H9 (cell line): Measurements from ENCODE around the gene ZBTB12. TPM values are rescaled to one million over a fixed set of nuclear protein-coding genes. Genes with fewer than 3 reads are reported as not detected.

Experiments used
- DNase-seq: peaks from one replicate; pipeline ENCODE4 v3.0.0-alpha.2; 2017
- H2AFZ ChIP-seq: one replicate; pipeline ENCODE4 v1.6.1; 2013; ENCODE audit warnings: mild to moderate bottlenecking, low read length, control low read depth, moderate library complexity
- H2AK5ac ChIP-seq: 2 replicates; pipeline ENCODE4 v1.6.1; 2013; ENCODE audit warnings: low read length, control low read depth, mixed read lengths; ENCODE audit not compliant: insufficient read length
- H2BK120ac ChIP-seq: one replicate; pipeline ENCODE4 v1.6.1; 2013; ENCODE audit warnings: low read depth, mild to moderate bottlenecking, low read length, control low read depth, inconsistent platforms; ENCODE audit not compliant: poor library complexity, severe bottlenecking
- H2BK12ac ChIP-seq: 2 replicates; pipeline ENCODE4 v1.6.1; 2013; ENCODE audit warnings: low read length, control low read depth, mixed read lengths, low read depth; ENCODE audit not compliant: insufficient read length
- H2BK15ac ChIP-seq: 2 replicates; pipeline ENCODE4 v1.6.1; 2013; ENCODE audit warnings: low read depth, low read length, control low read depth
- H2BK20ac ChIP-seq: one replicate; pipeline ENCODE4 v1.6.1; 2013; ENCODE audit warnings: low read depth, mild to moderate bottlenecking, low read length, control low read depth, inconsistent platforms; ENCODE audit not compliant: poor library complexity, severe bottlenecking
- H2BK5ac ChIP-seq: 2 replicates; pipeline ENCODE4 v1.6.1; 2013; ENCODE audit warnings: low read length, control low read depth, mixed read lengths; ENCODE audit not compliant: insufficient read length
- H3K14ac ChIP-seq: 2 replicates; pipeline ENCODE4 v1.6.1; 2013; ENCODE audit warnings: low read length, control low read depth; ENCODE audit not compliant: insufficient read depth
- H3K18ac ChIP-seq: 2 replicates; pipeline ENCODE4 v1.6.1; 2013; ENCODE audit warnings: low read depth, mild to moderate bottlenecking, mixed read lengths, low read length, control low read depth; ENCODE audit not compliant: insufficient read length
- H3K23ac ChIP-seq: 2 replicates; pipeline ENCODE4 v1.6.1; 2013; ENCODE audit warnings: low read length, control low read depth, mixed read lengths, low read depth; ENCODE audit not compliant: insufficient read length
- H3K23me2 ChIP-seq: 2 replicates; pipeline ENCODE4 v1.6.1; 2013; ENCODE audit warnings: low read depth, mild to moderate bottlenecking, mixed read lengths, low read length, control low read depth; ENCODE audit not compliant: insufficient read length, poor library complexity, severe bottlenecking
- H3K27ac ChIP-seq: 2 replicates; pipeline ENCODE4 v1.5.1; 2013; ENCODE audit warnings: low read length, control low read depth, mixed read lengths, low read depth; ENCODE audit not compliant: insufficient read length
- H3K27me3 ChIP-seq: 2 replicates; pipeline ENCODE4 v1.6.1; 2013; ENCODE audit warnings: low read length, control low read depth, inconsistent platforms; ENCODE audit not compliant: insufficient read depth
- H3K4ac ChIP-seq: 2 replicates; pipeline ENCODE4 v1.6.1; 2013; ENCODE audit warnings: low read depth, mild to moderate bottlenecking, control low read depth, inconsistent platforms, low read length, moderate library complexity
- H3K4me1 ChIP-seq: 2 replicates; pipeline ENCODE4 v1.6.1; 2013; ENCODE audit warnings: low read length, control low read depth, inconsistent platforms; ENCODE audit not compliant: insufficient read depth
- H3K4me2 ChIP-seq: 2 replicates; pipeline ENCODE4 v1.6.1; 2013; ENCODE audit warnings: low read length, control low read depth, mixed read lengths; ENCODE audit not compliant: insufficient read length, insufficient read depth
- H3K56ac ChIP-seq: 2 replicates; pipeline ENCODE4 v1.6.1; 2013; ENCODE audit warnings: low read depth, mild to moderate bottlenecking, mixed read lengths, low read length, control low read depth; ENCODE audit not compliant: insufficient read length
- H3K79me1 ChIP-seq: 2 replicates; pipeline ENCODE4 v1.6.1; 2013; ENCODE audit warnings: low read depth, mild to moderate bottlenecking, moderate library complexity, low read length, control low read depth, inconsistent platforms; ENCODE audit not compliant: insufficient read depth, poor library complexity, severe bottlenecking
- H3K79me2 ChIP-seq: 2 replicates; pipeline ENCODE4 v1.6.1; 2013; ENCODE audit warnings: low read length, control low read depth, inconsistent platforms; ENCODE audit not compliant: insufficient read depth
- H3K9ac ChIP-seq: 2 replicates; pipeline ENCODE4 v1.6.1; 2013; ENCODE audit warnings: low read length, control low read depth, mixed read lengths; ENCODE audit not compliant: insufficient read length; ENCODE audit errors: extremely low read depth
- H3K9me3 ChIP-seq: one replicate; pipeline ENCODE4 v1.6.1; 2013; ENCODE audit warnings: low read depth, low read length, inconsistent platforms; ENCODE audit not compliant: control insufficient read depth
- H3T11ph ChIP-seq: one replicate; pipeline ENCODE4 v1.6.1; 2013; ENCODE audit warnings: mild to moderate bottlenecking, low read length, control low read depth, inconsistent platforms
- H4K20me1 ChIP-seq: one replicate; pipeline ENCODE4 v1.6.1; 2013; ENCODE audit not compliant: control insufficient read depth, insufficient read length, insufficient read depth
- H4K5ac ChIP-seq: 2 replicates; pipeline ENCODE4 v1.6.1; 2013; ENCODE audit warnings: low read depth, mild to moderate bottlenecking, mixed read lengths, low read length, control low read depth; ENCODE audit not compliant: insufficient read length
- H4K8ac ChIP-seq: replicated peaks from 2 replicates; pipeline ENCODE4 v1.6.1; 2013; ENCODE audit warnings: low read length, control low read depth, mixed read lengths, low read depth; ENCODE audit not compliant: insufficient read length
- H4K91ac ChIP-seq: 2 replicates; pipeline ENCODE4 v1.6.1; 2013; ENCODE audit warnings: low read depth, mild to moderate bottlenecking, moderate library complexity, mixed read lengths, low read length, control low read depth; ENCODE audit not compliant: insufficient read length
- H3K27ac Mint-ChIP-seq, 3 experiments: 2 replicates in 2 of 3; 3 replicates in 1 of 3; pipeline ENCODE4 v1.8.0; 2020 to 2021; ENCODE audit warnings: mixed read lengths in 3 of 3, mild to moderate bottlenecking in 1 of 3, moderate library complexity in 1 of 3
- H3K27me3 Mint-ChIP-seq: 2 replicates; pipeline ENCODE4 v1.8.0; 2021; ENCODE audit warnings: low read depth, mild to moderate bottlenecking, moderate library complexity, mixed read lengths
- H3K36me3 Mint-ChIP-seq, 3 experiments: 2 replicates in 2 of 3; 3 replicates in 1 of 3; pipeline ENCODE4 v1.8.0; 2020 to 2021; ENCODE audit warnings: low read depth in 3 of 3, mixed read lengths in 3 of 3; ENCODE audit not compliant: insufficient read depth in 1 of 3
- H3K4me1 Mint-ChIP-seq, 2 experiments: 2 replicates each; pipeline ENCODE4 v1.8.0; 2020; ENCODE audit warnings: mixed read lengths in 2 of 2
- H3K4me3 Mint-ChIP-seq, 2 experiments: 2 replicates in 1 of 2; 3 replicates in 1 of 2; pipeline ENCODE4 v1.8.0; 2020 to 2021; ENCODE audit warnings: mild to moderate bottlenecking in 2 of 2, mixed read lengths in 2 of 2, moderate library complexity in 1 of 2
- H3K9me3 Mint-ChIP-seq, 2 experiments: 2 replicates in 1 of 2; 3 replicates in 1 of 2; pipeline ENCODE4 v1.8.0; 2020; ENCODE audit warnings: mild to moderate bottlenecking in 2 of 2, mixed read lengths in 2 of 2, moderate library complexity in 1 of 2
- WGBS: extraction: QIAGEN DNeasy Blood & Tissue Kit; methylation state at CpG from one replicate; pipeline ENCODE4 v1.1.7; 2013; ENCODE audit warnings: missing lambda C conversion rate, low lambda C conversion rate, mixed read lengths; ENCODE audit not compliant: insufficient read length; ENCODE audit errors: extremely low coverage; 5-methylcytosine and 5-hydroxymethylcytosine counted together
- total RNA-seq: library from RNA; stranded (reverse); gene quantifications from 2 replicates; pipeline ENCODE4 v1.2.1, GENCODE V29; 2021
- TF ChIP-seq, protein P1 (sequence below): fragments of 200-600 bp; sonication (generic); conservative IDR thresholded peaks from 3 replicates; pipeline ENCODE4 v1.8.0; 2021; ENCODE audit warnings: antibody characterized with exemption, mild to moderate bottlenecking

The ZBTB12 gene
- total RNA-seq, 1 experiment from 2014 or later = 31.0 TPM

DNA sequence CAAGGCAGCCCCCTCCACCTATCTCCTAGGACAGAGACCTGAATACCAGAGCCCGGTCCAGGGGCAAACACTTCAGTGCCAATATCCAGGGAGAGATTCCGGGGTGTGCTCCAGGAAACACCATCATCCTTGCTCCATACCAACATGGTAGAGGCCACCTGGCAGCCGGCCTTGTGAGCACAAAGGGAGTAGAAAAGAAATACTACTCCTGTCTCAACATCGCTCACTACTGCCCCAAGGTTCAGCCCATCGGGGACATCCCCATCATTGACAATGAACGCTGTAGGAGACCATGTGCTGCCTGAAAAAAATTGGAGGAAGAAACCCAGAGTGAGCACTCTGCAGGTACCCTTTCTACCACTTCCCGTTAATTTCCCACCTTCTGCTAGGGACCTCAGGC lies 40.7 kb downstream of the ZBTB12 start:
- peaks cover 13 to 20% of the 10 kb centered on the region in 2 experiments for H3K4me1 Mint-ChIP-seq
- H3K27me3 Mint-ChIP-seq = peaks cover 2% of the 10 kb centered on the region
- no peak overlapping the region for H2BK20ac ChIP-seq
- H3K56ac ChIP-seq = no peak overlapping the region
- H3K4me3 Mint-ChIP-seq = peak overlapping the region; percentile 84 to 98
- TF ChIP-seq, protein P1, sequence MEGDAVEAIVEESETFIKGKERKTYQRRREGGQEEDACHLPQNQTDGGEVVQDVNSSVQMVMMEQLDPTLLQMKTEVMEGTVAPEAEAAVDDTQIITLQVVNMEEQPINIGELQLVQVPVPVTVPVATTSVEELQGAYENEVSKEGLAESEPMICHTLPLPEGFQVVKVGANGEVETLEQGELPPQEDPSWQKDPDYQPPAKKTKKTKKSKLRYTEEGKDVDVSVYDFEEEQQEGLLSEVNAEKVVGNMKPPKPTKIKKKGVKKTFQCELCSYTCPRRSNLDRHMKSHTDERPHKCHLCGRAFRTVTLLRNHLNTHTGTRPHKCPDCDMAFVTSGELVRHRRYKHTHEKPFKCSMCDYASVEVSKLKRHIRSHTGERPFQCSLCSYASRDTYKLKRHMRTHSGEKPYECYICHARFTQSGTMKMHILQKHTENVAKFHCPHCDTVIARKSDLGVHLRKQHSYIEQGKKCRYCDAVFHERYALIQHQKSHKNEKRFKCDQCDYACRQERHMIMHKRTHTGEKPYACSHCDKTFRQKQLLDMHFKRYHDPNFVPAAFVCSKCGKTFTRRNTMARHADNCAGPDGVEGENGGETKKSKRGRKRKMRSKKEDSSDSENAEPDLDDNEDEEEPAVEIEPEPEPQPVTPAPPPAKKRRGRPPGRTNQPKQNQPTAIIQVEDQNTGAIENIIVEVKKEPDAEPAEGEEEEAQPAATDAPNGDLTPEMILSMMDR = no peak
- H3K79me2 ChIP-seq = no peaks in the 10 kb centered on the region
- H4K5ac ChIP-seq = no peak overlapping the region
- no peak overlapping the region for H4K8ac ChIP-seq
- H2BK5ac ChIP-seq = no peak overlapping the region
- peaks cover 7 to 30% (median 17%) of the 10 kb centered on the region in 3 experiments; a peak in 6 of 7 replicates for H3K36me3 Mint-ChIP-seq
- no peak overlapping the region for H2AFZ ChIP-seq
- no peak overlapping the region for H3K27ac ChIP-seq
- no peak overlapping the region for H3K4ac ChIP-seq
- no peaks in the 10 kb centered on the region for H3K27me3 ChIP-seq
- no peak overlapping the region for H3K14ac ChIP-seq
- H3K18ac ChIP-seq = no peak overlapping the region
- no peak overlapping the region for H2AK5ac ChIP-seq
- no peaks in the 10 kb centered on the region for H3K9me3 ChIP-seq
- H3K9ac ChIP-seq = no peak overlapping the region
- no peaks in the 10 kb centered on the region for H3K4me1 ChIP-seq
- H3K23me2 ChIP-seq = peaks cover 12% of the 10 kb centered on the region
- H2BK12ac ChIP-seq = no peak overlapping the region
- H2BK15ac ChIP-seq = no peak overlapping the region
- no peak overlapping the region for H2BK120ac ChIP-seq
- WGBS = no CpG with 5 or more reads among the region's 7 CpGs
- no peaks in the 10 kb centered on the region for H4K20me1 ChIP-seq
- no peak overlapping the region for H3T11ph ChIP-seq
- no peak overlapping the region for H4K91ac ChIP-seq
- H3K79me1 ChIP-seq = no peaks in the 10 kb centered on the region
- no peaks in the 10 kb centered on the region; a peak in 1 of 5 replicates for H3K9me3 Mint-ChIP-seq
- H3K23ac ChIP-seq = no peak overlapping the region
- H3K27ac Mint-ChIP-seq = no peak overlapping the region
- no peak for DNase-seq
- H3K4me2 ChIP-seq = no peak overlapping the region
